IMR-90 (cell line): Measurements from ENCODE around the gene COG4. TPM values are rescaled to one million over a fixed set of nuclear protein-coding genes. Genes with fewer than 3 reads are reported as not detected.

Experiments
- ATAC-seq: fragments of 200-7000 bp; cut with Tn5 transposase; 2 replicates; pipeline ENCODE4 v1.9.1; 2020; ENCODE audit warnings: low read depth, mild to moderate bottlenecking, moderate library complexity
- BruUV-seq: library from RNA; stranded (reverse); fragments of 400-500 nt; replicated peaks from 2 replicates; lab custom pipeline; 2021; lab: Mats Ljungman, UMichigan
- CTCF ChIA-PET: fragments of 300-600 bp; formaldehyde crosslinking; extraction: SDS; loops from one replicate; lab custom pipeline; 2021; ENCODE audit warnings: antibody characterized with exemption; lab: Yijun Ruan, JAX
- POLR2A ChIA-PET: fragments of 300-600 bp; sonication (Branson Sonifier 250); formaldehyde crosslinking; loops from one replicate; lab custom pipeline; 2022; ENCODE audit warnings: antibody characterized with exemption; ENCODE audit not compliant: unreplicated experiment; lab: Charles Lee
- DNase-seq: peaks from one replicate; pipeline ENCODE4 v3.0.0; 2013
- H2AFZ ChIP-seq: replicated peaks from 2 replicates; pipeline ENCODE3; 2013; ENCODE audit warnings: low read length, mild to moderate bottlenecking; ENCODE audit not compliant: poor library complexity
- H2AK5ac ChIP-seq: 2 replicates; pipeline ENCODE4 v1.6.1; 2013; ENCODE audit warnings: low read depth, low read length, inconsistent platforms
- H2AK9ac ChIP-seq: replicated peaks from 2 replicates; pipeline ENCODE3; 2013; ENCODE audit warnings: mild to moderate bottlenecking, low read depth, low read length, moderate library complexity; ENCODE audit not compliant: poor library complexity
- H2BK120ac ChIP-seq: 2 replicates; pipeline ENCODE4 v1.6.1; 2013; ENCODE audit warnings: low read depth, low read length, inconsistent platforms
- H2BK15ac ChIP-seq: 3 replicates; pipeline ENCODE4 v1.6.1; 2013; ENCODE audit warnings: low read depth, low read length, inconsistent platforms
- H2BK20ac ChIP-seq: 2 replicates; pipeline ENCODE4 v1.6.1; 2013; ENCODE audit warnings: low read depth, mild to moderate bottlenecking, inconsistent platforms, low read length, moderate library complexity
- H2BK5ac ChIP-seq: 2 replicates; pipeline ENCODE4 v1.6.1; 2013; ENCODE audit warnings: mild to moderate bottlenecking, low read depth, low read length, inconsistent platforms; ENCODE audit not compliant: poor library complexity, severe bottlenecking
- H3K14ac ChIP-seq: replicated peaks from 2 replicates; pipeline ENCODE4 v1.6.1; 2013; ENCODE audit warnings: low read depth, low read length, inconsistent platforms
- H3K18ac ChIP-seq: 2 replicates; pipeline ENCODE4 v1.6.1; 2013; ENCODE audit warnings: low read depth, low read length, control low read depth
- H3K23ac ChIP-seq: 2 replicates; pipeline ENCODE4 v1.6.1; 2013; ENCODE audit warnings: low read depth, low read length, inconsistent platforms
- H3K27ac ChIP-seq: 2 replicates; pipeline ENCODE4 v1.5.1; 2013; ENCODE audit warnings: mild to moderate bottlenecking, control low read depth, low read length; ENCODE audit not compliant: insufficient read depth
- H3K27me3 ChIP-seq: 2 replicates; pipeline ENCODE4 v1.6.1; 2013; ENCODE audit warnings: low read length; ENCODE audit not compliant: control insufficient read depth, insufficient read depth
- H3K36me3 ChIP-seq: 2 replicates; pipeline ENCODE4 v1.6.1; 2013; ENCODE audit warnings: low read length, mixed read lengths; ENCODE audit not compliant: control insufficient read depth, insufficient read depth
- H3K4ac ChIP-seq: 2 replicates; pipeline ENCODE4 v1.6.1; 2013; ENCODE audit warnings: low read depth, low read length, inconsistent platforms
- H3K4me1 ChIP-seq: 2 replicates; pipeline ENCODE4 v1.6.1; 2013; ENCODE audit warnings: low read length, mixed read lengths; ENCODE audit not compliant: control insufficient read depth, insufficient read depth
- H3K4me2 ChIP-seq: 2 replicates; pipeline ENCODE4 v1.6.1; 2013; ENCODE audit warnings: low read depth, mild to moderate bottlenecking, control low read depth, low read length, moderate library complexity
- H3K4me3 ChIP-seq: 2 replicates; pipeline ENCODE4 v1.5.1; 2013; ENCODE audit warnings: low read depth, mild to moderate bottlenecking, control low read depth, low read length, moderate library complexity; ENCODE audit not compliant: insufficient read depth
- H3K56ac ChIP-seq: 2 replicates; pipeline ENCODE4 v1.6.1; 2013; ENCODE audit warnings: low read length, inconsistent platforms; ENCODE audit not compliant: insufficient read depth; ENCODE audit errors: extremely low read depth
- H3K79me1 ChIP-seq, 2 experiments: 2 replicates each; pipeline ENCODE4 v1.6.1; 2013; ENCODE audit warnings: low read length in 2 of 2, inconsistent platforms in 1 of 2, low read depth in 1 of 2
- H3K9ac ChIP-seq: 2 replicates; pipeline ENCODE4 v1.6.1; 2013; ENCODE audit warnings: low read depth, low read length, control low read depth
- H3K9me1 ChIP-seq: 2 replicates; pipeline ENCODE4 v1.6.1; 2013; ENCODE audit warnings: low read length, inconsistent platforms; ENCODE audit not compliant: insufficient read depth
- H3K9me3 ChIP-seq: 2 replicates; pipeline ENCODE4 v1.6.1; 2013; ENCODE audit warnings: low read length; ENCODE audit not compliant: control insufficient read depth, insufficient read depth
- H4K20me1 ChIP-seq: 2 replicates; pipeline ENCODE4 v1.6.1; 2013; ENCODE audit warnings: low read length, inconsistent platforms; ENCODE audit not compliant: insufficient read depth
- H4K5ac ChIP-seq: 2 replicates; pipeline ENCODE4 v1.6.1; 2013; ENCODE audit warnings: mild to moderate bottlenecking, low read depth, low read length, control low read depth
- H4K8ac ChIP-seq, 2 experiments: 2 replicates each; pipeline ENCODE4 v1.6.1; 2013; ENCODE audit warnings: low read depth in 2 of 2, low read length in 2 of 2, control low read depth in 1 of 2, inconsistent platforms in 1 of 2
- H4K91ac ChIP-seq: 2 replicates; pipeline ENCODE4 v1.6.1; 2013; ENCODE audit warnings: low read depth, low read length, inconsistent platforms; ENCODE audit not compliant: insufficient read depth
- BHLHE40 ChIP-seq: fragments of 150-350 bp; IDR thresholded peaks from 2 replicates; pipeline ENCODE4 v1.6.1; 2016; ENCODE audit warnings: mild to moderate bottlenecking, low read depth, low read length
- CEBPB ChIP-seq: IDR thresholded peaks from 2 replicates; pipeline ENCODE4 v1.6.1; 2012; ENCODE audit warnings: low read depth, low read length, improper control_type of control experiment
- CTCF ChIP-seq: conservative IDR thresholded peaks from 2 replicates; pipeline ENCODE4 v1.5.1; 2012; ENCODE audit warnings: mild to moderate bottlenecking, low read depth, low read length, improper control_type of control experiment
- ELK1 ChIP-seq: fragments of 150-350 bp; IDR thresholded peaks from 2 replicates; pipeline ENCODE4 v1.6.1; 2016; ENCODE audit warnings: low read depth, mild to moderate bottlenecking, low read length, moderate library complexity, borderline replicate concordance
- FOS ChIP-seq: fragments of 150-350 bp; IDR thresholded peaks from 2 replicates; pipeline ENCODE4 v1.6.1; 2016; ENCODE audit warnings: low read depth, low read length
- MXI1 ChIP-seq: IDR thresholded peaks from 2 replicates; pipeline ENCODE4 v1.6.1; 2012; ENCODE audit warnings: low read depth, mild to moderate bottlenecking, low read length, moderate library complexity, borderline replicate concordance
- NFE2L2 ChIP-seq: fragments of 150-350 bp; IDR thresholded peaks from 2 replicates; pipeline ENCODE4 v1.6.1; 2016; ENCODE audit warnings: low read depth, mild to moderate bottlenecking, low read length
- POLR2A ChIP-seq: IDR thresholded peaks from 2 replicates; pipeline ENCODE4 v1.6.1; 2012; ENCODE audit warnings: mild to moderate bottlenecking, low read depth, low read length
- RAD21 ChIP-seq: IDR thresholded peaks from 2 replicates; pipeline ENCODE4 v1.6.1; 2012; ENCODE audit warnings: low read length, improper control_type of control experiment
- RFX5 ChIP-seq: IDR thresholded peaks from 2 replicates; pipeline ENCODE4 v1.8.0; 2012; ENCODE audit warnings: low read depth, mild to moderate bottlenecking, low read length, moderate library complexity
- SMC3 ChIP-seq: fragments of 150-350 bp; IDR thresholded peaks from 2 replicates; pipeline ENCODE4 v1.6.1; 2016; ENCODE audit warnings: low read depth, mild to moderate bottlenecking, antibody characterized with exemption, low read length, moderate library complexity
- WGBS, 2 experiments: methylation state at CpG; one replicate each; pipeline versions ENCODE4 v1.1.5 to v1.1.7; 2013; ENCODE audit warnings: missing lambda C conversion rate in 2 of 2; ENCODE audit not compliant: insufficient read length in 1 of 2; ENCODE audit errors: extremely low coverage in 2 of 2; 5-methylcytosine and 5-hydroxymethylcytosine counted together
- dilution Hi-C: fragments of 300-500 bp; cut with HindIII; formaldehyde crosslinking; loops from one replicate; pipeline ENCODE4 v1.14.3; 2018; ENCODE audit warnings: low sequenced_read_pairs; ENCODE audit not compliant: unreplicated experiment
- in situ Hi-C: fragments of 300-500 bp; cut with MboI; formaldehyde crosslinking; loops from 3 replicates; pipeline ENCODE4 v1.14.3; 2019; ENCODE audit warnings: low sequenced_read_pairs, inconsistent platforms, mixed read lengths
- intact Hi-C: fragments of 100-400 bp; cut with micrococcal nuclease; formaldehyde crosslinking; loops from 2 replicates; pipeline ENCODE4 v1.10.0; 2022
- polyA plus RNA-seq, 3 experiments: library from polyadenylated mRNA; depleted of rRNA; stranded (reverse); fragments of >200 nt; gene quantifications; 2 replicates each; pipeline ENCODE4 v1.2.3, GENCODE V29; 2012; ENCODE audit warnings: low replicate concordance in 1 of 3
- total RNA-seq: library from RNA; depleted of rRNA; stranded (reverse); fragments of >200 nt; gene quantifications from 2 replicates; pipeline ENCODE4 v1.2.3, GENCODE V29; 2012
- TF ChIP-seq, protein P1 (sequence below): fragments of 150-350 bp; IDR thresholded peaks from 2 replicates; pipeline ENCODE4 v1.6.1; 2017; ENCODE audit warnings: mild to moderate bottlenecking, antibody characterized with exemption, low read length, low read depth

COG4 gene
- total and polyA plus RNA-seq, 2 of the 4 experiments (the other 2 are of a cell fraction) = 47.5 to 96.1 TPM

GRCh38 chr16:70496513-70496912 is 26.8 kb downstream of the COG4 start:
- Histone ChIP-seq H3K4me1 (peaks cover 3% of the 10 kb centered on the region), H3K4me2 (no peak overlapping the region), H3K27me3 (no peaks in the 10 kb centered on the region), H3K4me3 (no peak overlapping the region), H2AFZ (no peak overlapping the region), H3K36me3 (peaks cover 47% of the 10 kb centered on the region), H3K23ac (no peak overlapping the region), H4K20me1 (no peaks in the 10 kb centered on the region), H3K27ac (no peak overlapping the region), H3K4ac (no peak overlapping the region), H3K79me1 (no peaks in the 10 kb centered on the region), H2AK5ac (no peak overlapping the region), H3K9me3 (no peaks in the 10 kb centered on the region), H4K5ac (no peak overlapping the region), H2BK20ac (no peak overlapping the region), H3K56ac (no peak overlapping the region), H4K91ac (no peak overlapping the region), H2BK5ac (no peak overlapping the region), H3K14ac (no peak overlapping the region), H2AK9ac (no peak overlapping the region), H3K9ac (no peak overlapping the region), H4K8ac (no peak overlapping the region), H3K18ac (no peak overlapping the region), H2BK120ac (no peak overlapping the region), H3K9me1 (peaks cover 9% of the 10 kb centered on the region), H2BK15ac (no peak overlapping the region)
- intact Hi-C loops = no loop called here
- WGBS, 2 experiments = 100% methylated on average over 1 of the region's 6 CpGs; no CpG with 5 or more reads in 1 of the 2 experiments
- dilution Hi-C loops = no loop called here
- ATAC-seq = no peak
- DNase-seq = no peak
- CTCF ChIA-PET = no interaction called here
- TF ChIP-seq RFX5 (no peak), MXI1 (no peak), CTCF (no peak), CEBPB (no peak), SMC3 (no peak), FOS (no peak), ELK1 (no peak), NFE2L2 (no peak), POLR2A (no peak), RAD21 (no peak), BHLHE40 (no peak)
- TF ChIP-seq, protein P1, sequence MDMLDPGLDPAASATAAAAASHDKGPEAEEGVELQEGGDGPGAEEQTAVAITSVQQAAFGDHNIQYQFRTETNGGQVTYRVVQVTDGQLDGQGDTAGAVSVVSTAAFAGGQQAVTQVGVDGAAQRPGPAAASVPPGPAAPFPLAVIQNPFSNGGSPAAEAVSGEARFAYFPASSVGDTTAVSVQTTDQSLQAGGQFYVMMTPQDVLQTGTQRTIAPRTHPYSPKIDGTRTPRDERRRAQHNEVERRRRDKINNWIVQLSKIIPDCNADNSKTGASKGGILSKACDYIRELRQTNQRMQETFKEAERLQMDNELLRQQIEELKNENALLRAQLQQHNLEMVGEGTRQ = no peak
- no TSS peak for BruUV-seq
- POLR2A ChIA-PET = no interaction called here
- in situ Hi-C loops = no loop called here
